HG03442 (cell line): Measurements from ENCODE around the gene COMMD8.
A peak's percentile ranks its signal among the peaks of the same experiment; 100 is the strongest.

ENCODE experiments used
- ATAC-seq: cut with Tn5 transposase; IDR thresholded peaks from one replicate; pipeline ENCODE4 v1.9.1; 2021; ENCODE audit warnings: mild to moderate bottlenecking, moderate library complexity; ENCODE audit not compliant: unreplicated experiment

Gene COMMD8

DNA sequence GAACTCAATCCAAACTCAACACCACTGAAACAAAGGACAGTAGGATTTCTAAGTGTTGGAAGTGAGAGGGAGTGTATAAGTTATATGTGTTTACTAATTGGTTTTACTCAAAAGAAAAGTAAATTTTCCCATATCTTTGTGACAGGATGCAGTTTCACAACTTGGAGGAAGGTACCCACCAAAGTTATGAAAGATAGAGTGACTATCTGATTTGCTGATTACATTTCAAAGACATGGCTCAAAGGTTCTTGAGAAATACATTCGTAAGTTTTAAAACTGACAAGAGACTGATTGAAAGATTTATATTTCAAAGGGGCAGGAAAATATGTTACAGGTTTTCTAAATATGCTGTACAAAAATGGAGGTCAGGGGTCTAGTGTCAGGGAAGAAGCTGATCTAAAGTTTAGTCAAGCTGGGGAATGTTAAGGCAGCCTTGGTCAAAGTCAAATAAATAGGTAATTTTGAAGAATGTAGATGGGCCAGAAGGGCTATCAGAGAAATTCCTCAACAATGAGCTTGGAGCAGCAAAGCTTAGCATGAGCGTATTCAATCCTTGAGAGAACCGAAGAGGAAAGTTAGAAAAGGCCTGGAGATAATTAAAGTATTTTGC, 9.7 kb upstream of the COMMD8 start:
- ATAC-seq, result no peak

DNA sequence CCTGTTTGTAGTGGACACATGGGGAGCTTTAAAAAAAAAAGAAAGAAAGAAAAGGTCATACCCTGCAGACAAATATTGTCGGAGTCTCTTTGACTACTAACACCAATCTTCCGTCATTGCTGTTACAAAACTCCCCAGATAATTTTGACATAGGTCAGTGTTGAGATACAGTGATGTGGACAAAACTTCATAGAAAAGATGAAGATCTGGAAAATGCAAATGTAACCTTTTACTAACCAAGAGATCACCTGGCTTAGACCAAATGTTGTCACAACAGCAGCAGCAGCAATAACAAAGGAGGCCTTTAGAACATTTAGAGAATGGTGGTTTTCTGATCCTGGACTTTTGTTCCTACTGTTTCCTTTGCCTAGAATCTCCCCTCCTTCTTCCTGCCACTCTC, 8.1 kb upstream of the COMMD8 start:
- no peak for ATAC-seq

DNA sequence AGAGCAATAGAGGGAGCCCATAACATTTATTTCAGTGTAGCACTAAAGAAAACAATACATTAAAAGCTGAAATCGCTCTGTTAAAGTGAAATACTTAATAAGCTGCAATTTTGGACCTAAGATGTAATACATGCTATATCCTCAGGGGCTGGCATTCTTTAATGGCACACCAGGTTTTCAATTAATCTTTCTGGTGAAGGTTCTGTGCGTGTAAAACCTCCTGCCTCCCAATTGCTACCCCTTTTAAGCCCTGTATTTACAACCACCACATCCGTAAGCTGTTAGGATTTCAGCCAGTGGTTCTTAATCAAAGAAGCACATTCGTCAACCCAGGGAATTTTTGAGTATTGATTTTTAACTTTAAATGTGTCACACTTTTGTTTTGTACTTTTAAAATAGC, 7.6 kb upstream of the COMMD8 start:
- no peak for ATAC-seq

DNA sequence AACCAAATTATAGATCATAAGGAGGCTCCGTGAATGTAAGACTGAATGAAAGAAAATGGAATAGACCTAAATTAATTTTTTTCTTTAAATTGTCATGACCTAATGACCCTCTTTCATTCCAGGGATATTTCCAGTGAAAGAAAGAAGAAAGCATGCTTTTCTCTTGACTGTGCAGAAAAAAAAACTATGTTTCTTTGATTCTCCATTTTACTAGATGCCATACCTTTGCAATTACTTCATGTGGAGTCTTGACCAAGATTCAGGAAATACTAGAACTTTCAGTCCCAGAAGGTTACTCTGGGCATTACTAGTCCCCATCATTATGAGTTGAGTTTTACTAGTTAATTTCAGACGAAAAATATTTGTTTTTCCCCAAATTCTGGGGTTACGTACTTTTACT, 6.4 kb upstream of the COMMD8 start:
- no peak for ATAC-seq

DNA sequence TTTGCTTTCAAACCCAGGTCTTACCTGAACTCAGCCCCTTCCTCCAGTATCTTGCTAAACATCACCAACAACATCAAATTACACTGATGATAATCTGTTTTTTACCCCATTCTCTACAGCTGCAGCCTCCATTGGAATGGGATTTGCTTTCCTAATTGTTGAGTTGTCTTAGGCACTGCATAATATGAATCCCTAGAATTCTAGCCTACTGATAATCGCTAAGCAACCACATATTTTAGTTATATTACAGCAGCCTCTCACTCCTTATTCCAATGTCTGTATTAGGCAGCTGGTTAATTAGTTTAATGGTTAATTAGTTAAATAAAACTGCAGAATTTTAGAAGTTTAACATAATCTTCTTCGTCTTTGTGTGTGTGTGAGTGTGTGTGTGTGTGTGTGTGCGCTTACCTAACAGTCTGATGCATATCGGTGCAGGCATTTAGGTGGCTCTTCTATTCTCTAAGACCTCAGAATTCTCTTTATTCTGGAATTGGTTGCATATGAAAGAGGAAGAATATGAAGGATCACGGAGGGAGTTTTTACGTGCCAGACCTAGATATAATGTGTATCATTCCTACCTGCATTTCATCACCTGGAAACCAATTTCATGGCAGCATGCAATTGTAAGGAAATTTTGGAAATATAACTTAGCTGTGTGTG, 5.3 kb upstream of the COMMD8 start:
- ATAC-seq, result no peak

DNA sequence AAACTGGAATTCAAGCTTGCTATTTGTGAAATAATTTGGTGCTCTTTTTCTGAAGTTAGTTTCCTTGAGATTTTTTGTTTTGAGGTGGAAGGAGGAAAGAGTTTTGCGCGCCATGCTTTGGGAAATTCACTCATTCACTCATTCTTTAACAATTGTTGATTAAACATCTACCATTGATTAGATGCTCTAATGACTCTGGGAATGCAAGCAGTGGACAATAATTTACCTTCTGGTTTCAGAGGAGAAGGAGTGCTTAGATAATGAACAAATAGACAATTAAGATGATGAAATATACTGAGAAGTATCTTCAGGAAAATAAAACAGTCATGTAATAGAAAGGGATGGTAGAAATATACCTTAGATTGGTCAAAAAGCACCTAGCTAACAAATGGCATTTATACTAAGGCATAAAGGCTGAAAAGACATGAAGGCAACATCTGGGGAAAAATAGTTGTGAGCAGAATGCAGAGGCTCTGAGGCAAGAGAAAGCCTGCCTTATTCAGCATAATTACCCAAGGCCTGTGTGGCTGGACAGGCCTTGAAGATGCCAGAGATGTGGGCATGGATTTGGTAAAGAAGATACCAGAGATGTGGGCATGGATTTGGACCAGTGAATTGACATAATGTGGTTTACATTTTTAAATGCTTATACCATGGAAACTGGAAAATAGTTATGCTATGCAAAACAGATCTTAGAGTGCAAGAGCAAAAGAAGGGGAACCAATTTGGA, 2.7 kb upstream of the COMMD8 start:
- no peak for ATAC-seq

DNA sequence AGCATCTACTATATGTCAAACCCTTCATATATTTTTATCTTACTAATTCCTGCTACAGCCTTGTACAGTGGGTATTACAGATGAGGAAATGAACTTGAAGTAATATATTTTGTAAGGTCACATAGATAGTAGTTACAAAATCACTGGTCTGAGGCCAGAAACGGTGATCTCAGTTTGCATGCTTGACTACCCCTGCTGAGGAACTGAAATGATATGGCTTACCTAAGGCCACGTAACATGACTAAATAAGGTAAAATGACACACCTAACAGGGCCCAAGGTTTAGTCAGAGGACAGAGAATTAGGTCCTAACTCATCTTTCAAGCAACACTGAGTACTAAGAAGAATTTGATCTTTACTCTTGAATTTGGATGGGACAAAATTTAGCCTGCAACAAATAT, 1.5 kb upstream of the COMMD8 start:
- ATAC-seq, result peak; percentile 23

DNA sequence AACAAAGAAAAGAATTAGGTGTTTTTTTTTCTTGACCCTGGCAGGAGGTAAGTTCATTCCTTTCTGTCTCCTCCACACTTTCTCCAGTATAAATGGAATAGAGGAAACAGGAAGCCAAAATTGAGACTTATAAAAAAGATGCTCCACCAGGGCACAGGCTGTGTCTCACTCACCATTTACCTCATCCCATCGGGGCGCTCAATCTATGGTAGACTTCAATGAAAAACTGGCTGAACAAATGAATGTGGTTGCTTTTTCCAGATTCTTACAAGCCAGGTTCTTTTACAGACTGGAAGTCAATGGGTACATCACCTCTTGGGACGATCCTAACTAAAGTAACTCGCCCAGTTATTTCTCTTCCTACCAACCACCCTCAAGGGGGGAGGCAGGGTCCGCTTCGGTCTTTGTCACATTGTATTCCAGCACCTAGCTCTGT, 685 bp downstream of the COMMD8 start:
- no peak for ATAC-seq

DNA sequence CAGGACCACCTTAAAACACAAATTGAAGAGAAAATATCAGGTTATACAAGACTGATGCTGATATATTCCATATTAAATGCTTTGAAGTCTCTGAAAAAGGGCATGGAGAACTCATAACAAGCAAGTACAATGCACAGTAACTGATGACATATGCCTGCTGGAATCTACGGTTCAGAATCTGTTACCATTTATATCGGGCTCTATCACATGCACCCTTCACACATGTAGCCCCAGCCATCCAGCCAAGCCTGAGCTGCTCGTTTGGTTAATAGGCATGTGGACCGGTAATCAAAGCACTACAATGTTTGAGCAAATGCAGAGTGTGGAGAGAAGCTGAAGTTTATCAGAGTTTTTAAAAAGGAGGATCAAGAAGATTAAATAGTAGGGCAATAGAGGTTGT, 11.8 kb downstream of the COMMD8 start:
- no peak for ATAC-seq

DNA sequence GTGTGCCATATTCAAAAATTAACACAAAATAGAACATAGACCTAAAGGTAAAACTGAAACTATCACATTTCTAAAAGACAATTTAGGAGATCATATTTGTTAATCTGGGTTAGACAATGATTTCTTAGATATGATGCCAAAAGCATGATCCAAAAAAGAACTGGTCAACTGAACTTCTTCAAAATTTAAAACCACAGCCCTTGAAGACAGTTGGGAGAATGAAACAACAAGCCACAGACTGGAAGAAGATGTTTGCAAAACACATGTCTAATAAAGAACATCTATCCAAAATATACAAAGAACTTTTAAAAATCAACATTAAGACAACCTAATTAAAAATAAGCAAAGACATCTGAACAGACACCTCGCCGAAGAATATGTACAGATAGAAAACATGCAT, 19.5 kb downstream of the COMMD8 start:
- no peak for ATAC-seq

DNA sequence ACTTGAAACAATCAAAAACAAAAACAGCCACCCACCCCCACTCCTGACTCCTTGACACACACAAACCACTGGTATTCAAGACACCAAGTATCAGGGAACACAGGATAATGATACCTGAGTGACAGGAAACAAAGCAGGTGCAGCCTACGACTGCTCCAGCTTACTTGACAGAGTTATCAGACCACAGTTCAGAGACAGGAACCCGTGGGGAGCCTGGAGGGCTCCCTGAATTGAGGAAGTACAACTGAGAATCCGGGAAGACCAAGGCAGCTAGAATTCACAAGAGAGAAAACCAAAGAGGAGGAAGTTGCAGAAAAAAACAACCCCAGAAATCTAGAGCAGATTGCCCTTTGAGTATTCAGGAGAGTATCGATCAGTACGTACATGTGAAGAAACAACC, 20.5 kb downstream of the COMMD8 start:
- ATAC-seq, result peak; percentile 76

DNA sequence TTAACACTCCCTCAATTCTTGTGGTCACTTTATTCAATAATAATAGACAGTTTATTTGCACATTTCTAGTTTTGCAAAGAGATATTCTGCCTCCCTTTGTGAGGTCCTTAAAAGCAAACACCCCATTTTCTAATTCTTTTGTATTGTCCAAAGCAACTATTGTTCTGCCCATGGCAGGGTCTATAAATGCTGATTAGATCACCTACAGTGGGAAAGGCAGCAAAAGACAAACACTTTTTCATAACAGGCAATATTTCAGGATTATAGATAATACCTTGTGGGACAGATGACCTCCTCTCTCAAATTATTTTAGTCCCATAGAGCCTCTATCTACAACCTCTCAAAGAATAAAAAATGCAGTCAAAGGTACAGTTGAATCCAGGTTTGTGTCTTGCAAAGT, 28.6 kb downstream of the COMMD8 start:
- no peak for ATAC-seq

DNA sequence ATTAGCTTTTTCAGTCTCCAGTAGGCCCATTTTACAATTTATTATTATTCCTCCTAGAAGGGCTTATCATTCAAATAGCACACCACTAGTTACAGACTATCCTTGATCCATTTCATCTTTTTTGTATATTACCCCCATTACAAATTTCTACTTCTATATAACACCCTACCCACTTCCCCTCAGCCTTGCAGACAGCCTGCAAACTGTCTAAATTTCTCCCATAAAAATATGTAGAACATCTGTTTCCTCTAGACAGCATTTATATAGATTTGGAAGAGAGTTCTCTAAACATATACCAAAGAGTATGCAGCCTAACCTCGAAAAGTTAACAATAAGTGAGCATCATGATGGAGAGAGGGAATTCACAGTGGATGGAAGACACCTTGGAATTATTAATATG, 30.8 kb downstream of the COMMD8 start:
- ATAC-seq, result no peak

DNA sequence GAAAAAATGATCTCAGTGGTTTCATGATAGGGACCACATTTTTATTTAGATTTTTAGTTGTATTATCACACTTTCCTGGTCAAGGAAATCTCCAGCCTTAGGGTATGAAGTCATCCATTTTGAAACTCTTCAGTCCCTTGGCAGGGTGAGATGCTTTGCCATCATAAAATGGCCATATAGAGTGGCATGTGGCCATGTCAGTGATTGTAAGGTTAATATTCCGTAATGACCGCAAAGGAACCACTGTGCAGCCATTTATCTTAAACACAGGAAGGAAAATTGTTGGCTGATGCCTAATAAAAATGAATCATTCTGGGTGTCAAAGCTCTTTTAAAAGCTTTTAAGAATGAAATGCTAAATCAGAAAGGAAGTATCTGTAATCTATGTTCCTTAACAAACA, 35.6 kb downstream of the COMMD8 start:
- ATAC-seq, result no peak

DNA sequence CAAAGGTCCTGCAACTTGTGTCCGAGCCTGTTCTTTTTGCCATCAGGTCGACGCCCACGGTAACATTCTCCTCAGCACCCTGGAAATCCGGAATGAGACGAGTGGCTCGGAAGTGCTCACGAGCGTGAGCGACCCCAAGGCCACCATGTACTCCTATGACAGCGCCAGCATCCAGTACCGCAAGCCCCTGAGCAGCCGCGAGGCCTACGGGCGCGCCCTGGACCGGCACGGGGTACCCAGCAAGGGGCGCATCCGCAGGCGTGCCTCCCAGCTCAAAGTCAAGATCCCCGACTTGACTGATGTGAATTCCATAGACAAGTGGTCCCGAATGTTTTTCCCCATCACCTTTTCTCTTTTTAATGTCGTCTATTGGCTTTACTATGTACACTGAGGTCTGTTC, 37.9 kb downstream of the COMMD8 start:
- no peak for ATAC-seq

DNA sequence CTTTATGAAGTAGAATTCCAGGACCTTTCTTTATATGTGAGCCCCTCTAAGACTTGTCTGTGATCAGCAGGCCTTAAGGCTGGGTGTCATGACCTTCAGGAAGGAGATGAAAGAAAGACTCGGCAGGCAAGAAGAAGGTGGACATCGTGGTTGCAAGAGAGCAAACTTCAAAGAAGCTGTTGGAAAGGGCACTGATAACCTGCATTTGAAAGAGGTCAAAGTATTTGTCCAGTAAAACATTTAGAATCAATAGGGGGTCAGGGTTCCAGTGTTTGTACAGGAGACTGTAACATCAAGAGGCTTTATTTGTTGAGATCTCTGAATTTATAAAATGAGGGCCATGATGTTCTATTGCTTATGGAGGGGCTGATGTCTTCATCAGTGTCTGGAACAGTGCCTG, 44.2 kb downstream of the COMMD8 start:
- ATAC-seq, result no peak

DNA sequence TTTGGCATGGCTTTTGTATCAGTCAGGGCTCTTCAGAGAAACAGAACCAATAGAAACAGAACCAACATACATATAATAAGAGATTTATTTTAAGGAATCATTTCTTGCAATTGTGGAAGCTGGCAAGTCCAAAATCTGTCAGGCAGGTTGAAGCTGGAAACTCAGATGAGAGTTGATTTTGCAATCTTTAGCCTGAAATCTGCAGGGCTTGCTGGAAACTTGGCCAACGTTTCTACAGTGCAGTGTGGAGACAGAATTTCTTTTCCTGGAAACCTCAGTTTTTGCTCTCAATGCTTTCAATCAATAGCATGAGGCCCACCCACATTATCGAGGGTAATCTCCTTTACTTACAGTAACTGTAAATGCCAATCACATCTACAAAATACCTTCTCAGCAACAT, 45.4 kb downstream of the COMMD8 start:
- ATAC-seq, result no peak

DNA sequence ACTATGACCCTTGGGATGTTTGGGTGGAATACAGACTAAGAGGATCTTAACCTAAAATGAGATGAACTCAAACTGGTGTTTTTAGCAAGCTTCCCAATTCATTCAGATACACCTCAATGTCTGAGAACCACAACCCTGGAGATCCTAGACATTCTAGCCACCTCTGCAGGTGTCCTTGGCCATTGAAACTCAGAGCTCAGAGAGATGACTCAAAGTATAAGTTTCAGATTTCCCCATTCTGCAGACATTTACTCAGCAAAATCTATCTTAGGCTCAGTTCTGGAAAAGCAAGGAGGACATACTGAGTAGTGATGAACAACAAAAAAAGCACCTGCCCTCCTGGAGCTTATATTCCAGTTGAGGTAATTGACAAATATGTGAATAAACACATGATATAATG, 47.8 kb downstream of the COMMD8 start:
- ATAC-seq, result peak; percentile 43

DNA sequence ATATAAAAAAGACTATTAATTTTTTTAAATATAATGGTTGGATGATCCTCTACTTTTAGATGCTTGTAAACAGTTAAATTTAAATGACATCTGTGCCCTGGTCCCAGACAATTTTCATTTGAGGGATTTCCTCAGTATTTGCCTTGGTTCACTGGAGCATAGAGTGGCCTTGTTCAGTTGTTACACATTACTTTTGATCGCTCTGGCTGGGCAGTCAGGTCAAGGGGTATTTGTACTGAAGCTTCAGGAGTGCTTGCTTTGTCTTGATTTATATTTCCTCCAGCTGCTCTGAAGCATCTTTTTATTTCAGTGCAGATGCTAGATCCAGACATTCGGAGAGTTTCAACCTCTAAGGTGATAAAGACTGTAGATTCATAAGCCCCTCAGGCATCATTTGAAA, 50.0 kb downstream of the COMMD8 start:
- ATAC-seq, result no peak

DNA sequence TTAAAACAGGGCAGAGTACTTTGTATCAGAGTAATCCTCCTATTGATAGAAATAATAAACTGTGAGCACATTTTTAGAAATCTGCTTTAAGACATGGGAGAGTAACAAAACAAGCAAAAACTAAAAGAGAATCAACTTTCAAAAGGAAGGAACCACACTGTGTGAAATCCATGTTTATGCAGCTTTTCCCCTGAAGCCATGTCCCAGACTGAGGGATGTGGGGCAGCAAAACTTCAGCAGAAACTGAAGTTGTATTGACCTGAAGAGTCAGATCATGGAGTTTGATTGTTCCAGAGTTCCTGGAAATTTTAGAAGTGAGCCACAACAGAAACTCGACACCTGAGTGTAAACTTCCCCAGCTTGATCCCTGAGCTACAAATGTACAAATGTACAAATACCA, 53.2 kb downstream of the COMMD8 start:
- ATAC-seq, result no peak

DNA sequence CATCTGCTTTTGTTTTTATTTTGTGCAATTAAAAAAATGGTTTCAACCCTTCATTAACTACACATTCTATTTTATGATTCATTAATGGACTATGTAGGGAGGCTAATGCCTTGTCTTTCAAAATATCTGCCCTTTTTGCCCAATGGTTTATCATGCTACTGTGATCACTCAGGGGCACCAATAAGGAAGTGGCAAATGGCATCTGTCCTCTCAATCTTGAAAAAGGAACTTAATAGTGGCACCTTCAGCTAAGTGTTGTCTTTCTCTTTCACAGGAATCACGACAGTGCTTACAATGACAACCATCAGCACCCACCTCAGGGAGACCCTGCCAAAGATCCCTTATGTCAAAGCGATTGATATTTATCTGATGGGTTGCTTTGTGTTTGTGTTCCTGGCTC, 57.1 kb downstream of the COMMD8 start:
- no peak for ATAC-seq
